Measurements from ENCODE around the gene SCN7A. TPM values are rescaled to one million over a fixed set of nuclear protein-coding genes. Genes with fewer than 3 reads are reported as not detected.

The SCN7A gene
- total and polyA plus RNA-seq, 8 donors = 21.9 to 112 (median 91.0) TPM

- no peaks in the 10 kb centered on the region for H3K9me3 ChIP-seq
- H3K4me1 ChIP-seq = no peaks in the 10 kb centered on the region
- no peak overlapping the region for H3K4me3 ChIP-seq
- no peak for TF ChIP-seq CTCF (IDR thresholded peaks at IDR 0.05)
- H3K27me3 ChIP-seq = no peaks in the 10 kb centered on the region
- ATAC-seq (no peak), DNase-seq (no peak)
- no peak overlapping the region for H3K27ac ChIP-seq
- intact Hi-C loops (cut with DNase I) = no loop called here
- H3K36me3 ChIP-seq = no peaks in the 10 kb centered on the region
Observed at GRCh38 chr2:166433457-166433856, 60.6 kb downstream of the SCN7A start.

DNA sequence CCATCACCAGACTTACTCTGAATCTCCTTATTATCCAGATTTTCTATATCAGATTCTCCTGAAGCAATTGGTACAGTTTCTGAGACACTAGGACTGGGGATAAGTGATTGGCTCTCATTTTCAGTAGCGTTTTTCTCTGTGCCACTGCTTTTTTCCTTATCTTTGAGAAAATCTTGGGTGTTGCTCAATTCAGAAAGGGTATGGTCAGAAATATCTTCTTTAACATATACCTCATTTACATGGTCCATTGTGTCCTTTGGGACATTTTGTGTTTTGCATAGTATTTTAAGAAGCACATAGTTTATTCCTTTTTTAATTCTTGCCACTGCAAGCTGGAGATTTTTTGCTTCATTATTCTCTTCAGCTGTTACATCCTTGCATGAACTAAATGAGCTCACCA is 61.7 kb downstream of the SCN7A start:
- DNase-seq (no peak), ATAC-seq (no peak)
- intact Hi-C loops (cut with DNase I) = no loop called here
- H3K27me3 ChIP-seq = no peaks in the 10 kb centered on the region
- TF ChIP-seq CTCF (IDR thresholded peaks at IDR 0.05) = no peak
- H3K4me3 ChIP-seq = no peak overlapping the region
- no peaks in the 10 kb centered on the region for H3K4me1 ChIP-seq
- no peaks in the 10 kb centered on the region for H3K9me3 ChIP-seq
- no peak overlapping the region for H3K27ac ChIP-seq
- H3K36me3 ChIP-seq = no peaks in the 10 kb centered on the region

- no peaks in the 10 kb centered on the region for H3K27me3 ChIP-seq
- no peak for ATAC-seq
- no peak overlapping the region for H3K4me3 ChIP-seq
- no peak overlapping the region for H3K27ac ChIP-seq
- intact Hi-C loops (cut with DNase I) = no loop called here
- no peaks in the 10 kb centered on the region for H3K4me1 ChIP-seq
- no peaks in the 10 kb centered on the region for H3K9me3 ChIP-seq
- no peaks in the 10 kb centered on the region for H3K36me3 ChIP-seq
- no peak for TF ChIP-seq CTCF (IDR thresholded peaks at IDR 0.05)
- no peak for DNase-seq
Observed at GRCh38 chr2:166424841-166425240, 69.2 kb downstream of the SCN7A start.

GRCh38 chr2:166419616-166419934 is 74.5 kb downstream of the SCN7A start:
- no peaks in the 10 kb centered on the region for H3K9me3 ChIP-seq
- DNase-seq = peak in 1 of 4 donors; percentile 28
- no peaks in the 10 kb centered on the region for H3K36me3 ChIP-seq
- peak; percentile 29 for ATAC-seq
- H3K27ac ChIP-seq = no peak overlapping the region
- no peaks in the 10 kb centered on the region for H3K4me1 ChIP-seq
- intact Hi-C loops (cut with DNase I) = no loop called here
- H3K4me3 ChIP-seq = no peak overlapping the region
- H3K27me3 ChIP-seq = no peaks in the 10 kb centered on the region
- TF ChIP-seq CTCF (IDR thresholded peaks at IDR 0.05) = no peak

GRCh38 chr2:166418853-166419615 is 75.0 kb downstream of the SCN7A start:
- intact Hi-C loops (cut with DNase I) = no loop called here
- no peaks in the 10 kb centered on the region for H3K9me3 ChIP-seq
- no peak for TF ChIP-seq CTCF (IDR thresholded peaks at IDR 0.05)
- no peaks in the 10 kb centered on the region for H3K36me3 ChIP-seq
- H3K27me3 ChIP-seq = no peaks in the 10 kb centered on the region
- H3K4me1 ChIP-seq = no peaks in the 10 kb centered on the region
- no peak overlapping the region for H3K27ac ChIP-seq
- no peak overlapping the region for H3K4me3 ChIP-seq
- no peak for DNase-seq
- no peak for ATAC-seq
